CD4-positive, alpha-beta T cell (primary cell): ENCODE results near the gene LAMA2. TPM values are rescaled to one million over a fixed set of nuclear protein-coding genes. Genes with fewer than 3 reads are reported as not detected.

Experiments
- ATAC-seq: fragments of 200-7000 bp; cut with Tn5 transposase; one replicate; pipeline ENCODE4 v1.10.0; 2022; ENCODE audit warnings: mild to moderate bottlenecking; ENCODE audit not compliant: poor library complexity
- CTCF ChIA-PET: fragments of 350-600 bp; sonication (Branson Sonifier 250); formaldehyde crosslinking; loops from one replicate; lab custom pipeline; 2021; ENCODE audit warnings: antibody characterized with exemption, inconsistent platforms; lab: Charles Lee
- POLR2A ChIA-PET: fragments of 350-600 bp; sonication (Branson Sonifier 250); formaldehyde crosslinking; loops from one replicate; lab custom pipeline; 2021; ENCODE audit warnings: antibody characterized with exemption, inconsistent platforms; lab: Charles Lee
- DNase-seq, 14 experiments: peaks; one replicate each; pipeline ENCODE4 v3.0.0-alpha.2; 2013 to 2020; ENCODE audit warnings: mixed read lengths in 2 of 14
- H3K27ac ChIP-seq, 2 donors: one replicate each; pipeline versions ENCODE4 v1.5.1 to v1.7.0; 2013; ENCODE audit warnings: low read length in 2 of 2, low read depth in 1 of 2, mild to moderate bottlenecking in 1 of 2
- H3K27me3 ChIP-seq, 2 experiments: 1 replicate in 1 of 2; 2 replicates in 1 of 2; pipeline versions ENCODE4 v1.6.1 to v1.7.0; 2013; ENCODE audit warnings: low read length in 2 of 2, control low read depth in 1 of 2, mild to moderate bottlenecking in 1 of 2, moderate library complexity in 1 of 2; ENCODE audit not compliant: insufficient read depth in 2 of 2, control insufficient read depth in 1 of 2
- H3K36me3 ChIP-seq: one replicate; pipeline ENCODE4 v1.6.1; 2013; ENCODE audit warnings: low read length, control low read depth; ENCODE audit not compliant: insufficient read depth
- H3K4me1 ChIP-seq: one replicate; pipeline ENCODE4 v1.6.1; 2013; ENCODE audit warnings: low read length, control low read depth; ENCODE audit not compliant: insufficient read depth
- H3K4me3 ChIP-seq: one replicate; pipeline ENCODE4 v1.5.1; 2013; ENCODE audit warnings: mild to moderate bottlenecking, low read length, moderate library complexity
- H3K9me3 ChIP-seq, 2 experiments: 1 replicate in 1 of 2; 2 replicates in 1 of 2; pipeline versions ENCODE4 v1.6.1 to v1.7.0; 2013; ENCODE audit warnings: low read length in 2 of 2, mild to moderate bottlenecking in 2 of 2, control low read depth in 1 of 2, moderate library complexity in 1 of 2; ENCODE audit not compliant: control insufficient read depth in 1 of 2, insufficient read depth in 1 of 2
- H3K27ac Mint-ChIP-seq: one replicate; pipeline ENCODE4 v1.8.0; 2020; ENCODE audit warnings: mixed read lengths
- H3K27me3 Mint-ChIP-seq: one replicate; pipeline ENCODE4 v1.8.0; 2021; ENCODE audit warnings: mixed read lengths
- H3K36me3 Mint-ChIP-seq: one replicate; pipeline ENCODE4 v1.8.0; 2021; ENCODE audit warnings: low read depth, mixed read lengths
- H3K4me1 Mint-ChIP-seq: one replicate; pipeline ENCODE4 v1.8.0; 2021; ENCODE audit warnings: low read depth, mixed read lengths
- H3K4me3 Mint-ChIP-seq: one replicate; pipeline ENCODE4 v1.8.0; 2020; ENCODE audit warnings: mild to moderate bottlenecking, mixed read lengths
- H3K9me3 Mint-ChIP-seq: one replicate; pipeline ENCODE4 v1.8.0; 2020; ENCODE audit warnings: mixed read lengths
- CTCF ChIP-seq: fragments of 200-600 bp; IDR thresholded peaks from one replicate; pipeline ENCODE4 v1.8.0; 2022; ENCODE audit warnings: antibody characterized with exemption, mild to moderate bottlenecking
- intact Hi-C, 2 experiments: fragments of 100-400 bp; cut with DNase I in 1 of 2; cut with micrococcal nuclease in 1 of 2; formaldehyde crosslinking; loops; one replicate each; pipeline versions ENCODE4 v1.15.1 to v1.9.0; 2023 to 2025; cut with DNase I, micrococcal nuclease
- total RNA-seq, 174 experiments: library from RNA in 2 of 174; stranded (reverse) in 2 of 174; gene quantifications; one replicate each; pipeline ENCODE4 v1.2.3 and lab custom pipeline; 2021 to 2026

The LAMA2 gene
- total RNA-seq, 2 experiments from 2014 or later: 0.05 to 0.06 TPM

GRCh38 chr6:129419324-129419723, 536.4 kb downstream of the LAMA2 start:
- TF ChIP-seq CTCF: no peak
- Mint-ChIP-seq H3K4me1 (no peaks in the 10 kb centered on the region), H3K27ac (no peak overlapping the region), H3K27me3 (no peaks in the 10 kb centered on the region), H3K9me3 (no peaks in the 10 kb centered on the region), H3K36me3 (no peaks in the 10 kb centered on the region), H3K4me3 (no peak overlapping the region)
- DNase-seq (no peak), ATAC-seq (no peak)
- intact Hi-C loops: no loop called here
- H3K9me3 ChIP-seq: no peaks in the 10 kb centered on the region
- POLR2A ChIA-PET: no interaction called here
- no peak overlapping the region for H3K4me3 ChIP-seq
- CTCF ChIA-PET: no interaction called here
- H3K27me3 ChIP-seq: no peaks in the 10 kb centered on the region
- no peak overlapping the region for H3K27ac ChIP-seq
- H3K4me1 ChIP-seq: no peaks in the 10 kb centered on the region
- H3K36me3 ChIP-seq: no peaks in the 10 kb centered on the region

GRCh38 chr6:129426343-129426742, 543.4 kb downstream of the LAMA2 start:
- TF ChIP-seq CTCF: no peak
- DNase-seq (no peak), ATAC-seq (no peak)
- H3K27ac Mint-ChIP-seq: no peak overlapping the region
- H3K36me3 Mint-ChIP-seq: no peaks in the 10 kb centered on the region
- no peak overlapping the region for H3K27ac ChIP-seq
- H3K36me3 ChIP-seq: no peaks in the 10 kb centered on the region
- no peaks in the 10 kb centered on the region for H3K4me1 Mint-ChIP-seq
- no peak overlapping the region for H3K4me3 ChIP-seq
- ChIA-PET CTCF (no interaction called here), POLR2A (no interaction called here)
- intact Hi-C loops: no loop called here
- no peaks in the 10 kb centered on the region for H3K27me3 Mint-ChIP-seq
- no peaks in the 10 kb centered on the region for H3K4me1 ChIP-seq
- no peaks in the 10 kb centered on the region for H3K9me3 Mint-ChIP-seq
- no peaks in the 10 kb centered on the region for H3K27me3 ChIP-seq
- H3K4me3 Mint-ChIP-seq: no peak overlapping the region
- H3K9me3 ChIP-seq: no peaks in the 10 kb centered on the region

- no peaks in the 10 kb centered on the region for H3K27me3 ChIP-seq
- Mint-ChIP-seq H3K27me3 (peaks cover 3% of the 10 kb centered on the region), H3K4me1 (no peaks in the 10 kb centered on the region), H3K4me3 (no peak overlapping the region), H3K36me3 (no peaks in the 10 kb centered on the region), H3K27ac (no peak overlapping the region), H3K9me3 (no peaks in the 10 kb centered on the region)
- H3K4me1 ChIP-seq: no peaks in the 10 kb centered on the region
- POLR2A ChIA-PET: no interaction called here
- intact Hi-C loops: no loop called here
- no peak for TF ChIP-seq CTCF
- DNase-seq: no peak
- H3K9me3 ChIP-seq: no peaks in the 10 kb centered on the region
- CTCF ChIA-PET: no interaction called here
- no peak for ATAC-seq
- H3K27ac ChIP-seq: no peak overlapping the region
- no peaks in the 10 kb centered on the region for H3K36me3 ChIP-seq
- H3K4me3 ChIP-seq: no peak overlapping the region
Measured at GRCh38 chr6:129429956-129430355, 547.0 kb downstream of the LAMA2 start.
